CD4-positive, alpha-beta T cell treated with Interleukin-6 at 100 ng/mL for 8 hours (primary cell): Measurements from ENCODE around the gene ANP32B.
"Not testable (repeated sequence)": the region's sequence is repeated elsewhere in the genome, so short reads cannot be mapped to it uniquely, and the experiment has no call there.

ENCODE experiments used
- DNase-seq: peaks from one replicate; pipeline ENCODE4 v3.0.0-alpha.2; 2020; ENCODE audit warnings: mixed read lengths, low spot score

ANP32B gene

DNA sequence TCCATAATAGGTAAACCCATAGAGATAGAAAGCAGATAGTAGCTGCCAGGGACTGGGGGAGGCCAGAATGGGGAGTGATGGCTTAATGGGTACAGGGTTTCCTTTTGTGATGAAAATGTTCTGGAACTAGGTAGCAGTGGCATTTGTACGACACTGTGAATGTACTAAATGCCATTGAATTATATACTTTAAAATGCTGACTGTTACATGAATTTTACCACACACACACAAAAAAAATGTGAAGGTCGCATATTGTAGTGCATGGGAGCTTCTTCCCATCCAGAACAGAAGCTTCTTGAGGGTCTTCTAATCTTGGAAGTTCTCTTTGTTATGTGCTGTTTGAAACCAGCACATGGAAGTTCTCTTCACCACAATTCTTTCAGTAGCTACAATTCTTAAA lies 19.9 kb upstream of the ANP32B start:
- DNase-seq = no peak

DNA sequence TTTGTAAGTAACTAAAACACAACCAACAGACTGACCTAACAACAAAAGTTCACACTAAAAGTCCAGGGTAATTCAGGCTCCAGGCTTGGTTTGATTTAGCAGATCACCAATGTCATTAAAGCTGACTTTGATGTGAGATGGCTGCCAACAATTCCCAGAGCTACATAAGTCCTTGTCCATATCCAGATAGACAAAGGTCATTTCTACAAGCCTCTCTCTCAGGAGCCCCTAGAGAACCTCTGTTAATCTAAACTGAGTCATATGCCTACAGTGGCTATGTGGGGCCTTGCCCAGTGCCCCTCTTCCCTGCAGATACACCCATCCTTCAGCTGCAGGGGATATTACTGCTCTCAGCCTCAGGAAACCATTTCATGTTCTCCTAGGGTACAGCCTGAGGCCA lies 18.2 kb upstream of the ANP32B start:
- no peak for DNase-seq

DNA sequence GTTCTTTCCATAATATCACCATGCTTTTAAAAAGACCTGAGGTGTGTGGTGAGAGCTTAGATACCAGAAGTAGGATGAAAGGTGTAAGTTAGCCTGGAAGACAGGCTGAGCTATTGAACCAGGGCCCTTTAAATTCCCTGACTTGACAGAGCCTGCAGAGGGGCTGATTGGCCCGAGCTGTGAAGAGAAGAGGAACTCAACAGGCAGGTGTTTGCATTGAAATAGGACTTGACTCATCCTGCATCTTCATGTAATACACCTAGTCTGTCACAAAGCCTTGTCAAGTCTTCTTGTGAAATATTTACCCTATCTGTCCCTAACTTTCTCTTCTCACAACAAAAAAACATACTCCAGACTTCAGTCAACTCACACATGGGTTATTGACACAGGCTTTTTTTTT lies 16.6 kb upstream of the ANP32B start:
- no peak for DNase-seq

DNA sequence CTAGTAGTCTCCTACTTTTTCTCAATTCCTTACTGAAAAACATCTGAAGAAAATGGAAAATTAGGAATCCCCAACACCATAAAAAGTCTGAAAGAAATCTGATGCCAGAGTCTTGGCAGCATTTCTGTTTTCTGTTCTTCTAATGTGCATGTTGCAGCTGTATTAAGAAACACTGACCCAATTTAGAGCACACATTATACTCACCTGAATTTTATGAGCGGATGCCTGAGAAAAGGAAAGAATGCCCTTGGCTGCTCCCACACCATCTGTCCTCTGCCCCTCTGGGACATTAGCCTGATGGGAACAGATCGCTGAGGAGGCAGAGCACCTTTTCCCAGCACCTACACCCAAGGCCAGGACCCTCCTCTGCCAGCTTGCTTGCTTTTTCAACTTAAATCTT lies 14.1 kb upstream of the ANP32B start:
- no peak for DNase-seq

DNA sequence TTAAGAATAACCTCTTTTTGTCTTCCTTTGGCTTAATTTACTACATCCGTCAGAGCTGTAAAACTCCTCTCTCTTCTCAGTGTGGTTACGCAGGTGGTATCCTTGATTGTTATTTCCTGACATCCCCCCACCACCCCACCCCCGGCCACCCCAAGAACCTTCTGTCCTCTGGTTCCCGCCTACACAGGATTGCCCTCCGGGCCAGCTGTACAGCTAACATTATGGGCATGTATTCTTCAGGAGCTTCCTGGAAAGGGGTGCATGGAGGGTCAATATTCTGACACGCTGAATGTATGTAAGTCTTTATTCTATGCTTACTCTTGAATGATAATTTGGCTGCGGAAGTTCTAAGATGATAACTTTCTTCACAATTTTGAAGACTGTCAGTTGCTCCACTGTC lies 13.0 kb upstream of the ANP32B start:
- no peak for DNase-seq

DNA sequence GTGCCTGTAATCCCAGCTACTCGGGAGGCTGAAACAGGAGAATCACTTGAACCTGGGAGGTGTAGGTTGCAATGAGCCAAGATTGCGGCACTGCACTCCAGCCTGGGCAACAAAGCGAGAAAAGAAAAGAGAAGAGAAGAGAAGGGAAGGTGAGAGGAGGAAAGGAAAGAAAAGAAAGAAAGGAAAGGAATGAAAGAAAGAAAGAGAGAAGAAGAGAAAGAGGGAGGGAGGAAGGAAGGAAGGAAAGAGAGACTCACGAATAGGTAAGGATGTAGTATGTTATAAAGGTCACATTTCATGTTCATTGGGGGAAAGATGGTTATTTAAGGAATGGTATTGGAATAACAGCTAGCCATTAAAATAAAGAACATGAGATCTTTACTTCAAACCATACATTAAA lies 10.4 kb upstream of the ANP32B start:
- DNase-seq = no peak

DNA sequence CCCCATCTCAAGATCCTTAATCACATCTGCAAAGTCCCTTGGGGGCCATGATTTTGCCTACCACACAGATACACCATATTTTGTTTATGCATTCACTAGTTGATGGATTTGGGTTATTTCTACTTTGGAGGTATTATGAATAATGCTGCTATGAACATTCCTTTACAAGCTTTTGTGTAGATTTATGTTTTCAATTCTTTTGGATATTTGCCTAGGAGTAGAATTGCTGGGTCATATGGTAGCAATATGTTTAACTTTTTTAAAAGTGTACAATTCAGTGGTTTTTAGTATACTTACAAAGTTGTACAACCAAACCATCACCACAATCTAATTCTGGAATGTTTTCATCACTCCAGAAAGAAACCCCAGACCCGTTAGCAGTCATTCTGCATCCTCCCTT lies 7.8 kb upstream of the ANP32B start:
- DNase-seq = no peak

DNA sequence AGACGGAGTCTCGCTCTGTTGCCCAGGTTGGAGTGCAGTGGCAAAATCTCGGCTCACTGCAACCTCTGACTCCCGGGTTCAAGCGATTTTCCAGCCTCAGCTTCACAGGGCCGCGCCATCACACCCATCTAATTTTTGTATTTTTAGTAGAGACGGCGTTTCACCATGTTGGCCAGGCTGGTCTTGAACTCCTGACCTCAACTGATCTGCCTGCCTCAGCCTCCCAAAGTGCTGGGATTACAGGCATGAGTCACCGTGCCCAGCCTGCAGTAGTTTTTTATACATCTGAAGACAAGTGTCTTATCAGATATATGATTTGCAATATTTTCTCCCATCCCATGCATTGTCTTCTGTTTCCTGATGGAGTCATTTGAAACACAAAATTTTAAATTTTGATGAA lies 6.5 kb upstream of the ANP32B start:
- not testable (repeated sequence) for DNase-seq

DNA sequence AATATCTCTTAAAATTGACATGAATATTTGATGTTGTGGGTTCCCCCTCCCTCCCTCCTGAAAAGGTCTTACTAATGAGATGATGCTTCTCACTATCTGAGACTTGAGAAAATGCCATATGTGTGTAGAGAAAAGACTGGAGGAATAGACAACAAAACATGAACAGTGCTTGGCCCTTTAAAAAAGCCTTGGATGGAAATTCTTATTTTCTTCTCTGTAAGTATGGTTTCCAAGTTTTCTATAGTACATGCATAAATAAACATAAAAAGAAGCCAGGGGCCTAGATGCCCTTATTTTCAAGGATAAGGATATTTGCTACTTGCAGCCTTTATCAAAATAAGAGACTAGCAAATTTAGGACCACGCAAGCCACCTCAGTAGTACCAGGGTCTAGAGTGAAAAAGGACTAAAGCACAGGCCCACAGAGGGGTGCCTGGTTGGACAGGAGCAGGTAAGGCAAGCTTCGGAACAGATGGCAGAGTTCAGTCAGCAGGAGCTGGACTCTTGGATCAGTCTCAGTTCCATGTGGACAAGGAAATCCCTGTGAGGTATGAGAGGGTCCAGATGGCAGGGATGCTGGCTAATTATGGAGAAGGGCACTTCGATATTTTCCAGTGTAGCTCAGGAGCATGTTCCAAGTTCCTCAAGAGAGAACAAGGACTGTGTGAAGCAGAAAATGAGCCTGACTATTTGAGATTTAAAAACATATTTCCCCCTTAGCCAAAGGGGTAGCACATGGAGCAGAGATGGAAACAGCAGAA lies 4.6 kb upstream of the ANP32B start:
- DNase-seq = no peak

DNA sequence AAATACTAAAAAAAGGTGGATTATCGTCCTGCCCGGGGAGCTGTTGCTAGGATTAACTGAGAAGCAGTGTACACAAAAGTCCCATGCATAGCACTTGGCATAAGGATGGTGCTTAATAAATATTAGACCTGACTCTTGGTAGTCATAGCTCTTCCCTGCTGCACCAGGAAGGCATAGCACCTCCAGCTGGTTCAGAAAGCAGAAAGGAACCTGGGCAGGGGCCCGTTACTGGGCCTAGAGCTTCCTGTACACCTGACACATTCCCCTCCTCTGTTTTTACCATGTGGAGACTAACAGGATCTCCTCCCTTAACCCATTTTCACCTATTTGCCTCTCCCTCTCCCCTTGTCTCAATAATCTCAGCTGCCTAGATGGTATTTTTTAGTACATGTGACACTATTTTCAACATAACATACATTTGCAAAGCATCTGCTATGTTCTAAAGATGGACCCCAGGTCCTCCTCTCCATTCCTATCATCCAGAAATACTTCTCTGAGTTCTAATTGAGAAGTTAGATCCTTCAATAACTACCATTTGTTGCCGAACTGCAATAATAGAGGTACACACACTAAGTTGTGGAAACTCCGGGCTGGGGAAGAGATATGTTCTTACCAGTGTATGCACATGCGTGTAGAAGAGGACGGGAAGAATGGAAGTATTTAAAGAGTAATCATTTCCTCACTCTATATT lies 3.2 kb upstream of the ANP32B start:
- DNase-seq = peak; percentile 5

DNA sequence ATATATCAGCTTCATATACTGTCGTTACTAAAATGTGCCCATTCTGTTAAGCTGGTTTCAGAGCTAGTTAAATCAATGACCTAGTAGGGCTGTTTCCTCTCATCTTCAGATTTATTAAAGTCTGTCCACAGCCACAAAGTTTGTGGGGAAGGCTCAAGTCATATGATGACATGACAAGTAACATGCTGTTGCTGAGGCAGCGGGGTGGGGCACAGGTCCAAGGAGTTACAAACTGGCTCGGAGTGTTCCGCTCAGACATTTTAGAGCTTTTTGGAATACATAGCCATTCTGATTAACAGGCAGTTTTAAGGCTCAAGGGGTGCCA lies 2.7 kb upstream of the ANP32B start:
- no peak for DNase-seq

DNA sequence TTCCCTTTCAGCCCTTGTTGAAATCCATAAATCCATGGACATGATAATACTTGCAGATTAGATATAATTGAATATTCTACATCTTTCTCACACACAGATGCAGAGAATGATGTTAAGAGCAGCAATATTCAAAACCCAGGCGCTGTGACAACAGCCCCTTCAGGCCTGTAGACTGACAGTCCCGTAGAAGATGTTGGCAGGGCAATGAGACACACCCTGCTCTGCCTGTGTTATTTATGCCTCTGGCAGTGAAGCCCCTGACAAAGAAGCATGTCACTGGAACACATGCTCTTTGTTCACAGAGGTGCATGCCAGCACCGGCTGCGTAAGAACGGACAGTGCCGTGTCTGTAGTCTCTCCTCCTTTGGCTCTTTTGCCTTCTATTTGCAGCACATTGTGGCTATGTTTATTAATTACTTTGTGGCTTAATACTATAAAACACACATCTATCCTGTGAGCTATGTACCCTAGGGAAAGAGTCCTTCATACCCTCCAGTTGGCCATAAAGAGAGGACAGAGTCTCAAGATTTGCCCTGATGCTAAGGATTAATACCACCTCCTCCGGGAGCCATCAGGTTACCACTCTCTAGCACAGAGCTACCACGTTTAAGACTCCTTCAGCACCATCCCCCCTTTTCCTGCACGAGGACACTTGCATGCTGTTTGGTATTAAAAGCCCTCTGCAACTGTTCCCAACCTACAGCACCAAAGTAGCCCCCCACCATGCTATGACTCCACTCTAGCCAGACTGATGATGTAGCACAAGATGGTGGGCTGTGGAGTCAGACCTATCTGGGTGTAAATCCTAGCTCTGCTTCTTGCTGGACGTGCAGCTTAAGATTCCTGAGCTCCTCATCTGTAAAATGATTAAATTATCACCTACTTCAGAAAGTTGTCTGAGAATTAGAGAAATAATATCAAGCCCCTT lies 2.0 kb upstream of the ANP32B start:
- DNase-seq = no peak

DNA sequence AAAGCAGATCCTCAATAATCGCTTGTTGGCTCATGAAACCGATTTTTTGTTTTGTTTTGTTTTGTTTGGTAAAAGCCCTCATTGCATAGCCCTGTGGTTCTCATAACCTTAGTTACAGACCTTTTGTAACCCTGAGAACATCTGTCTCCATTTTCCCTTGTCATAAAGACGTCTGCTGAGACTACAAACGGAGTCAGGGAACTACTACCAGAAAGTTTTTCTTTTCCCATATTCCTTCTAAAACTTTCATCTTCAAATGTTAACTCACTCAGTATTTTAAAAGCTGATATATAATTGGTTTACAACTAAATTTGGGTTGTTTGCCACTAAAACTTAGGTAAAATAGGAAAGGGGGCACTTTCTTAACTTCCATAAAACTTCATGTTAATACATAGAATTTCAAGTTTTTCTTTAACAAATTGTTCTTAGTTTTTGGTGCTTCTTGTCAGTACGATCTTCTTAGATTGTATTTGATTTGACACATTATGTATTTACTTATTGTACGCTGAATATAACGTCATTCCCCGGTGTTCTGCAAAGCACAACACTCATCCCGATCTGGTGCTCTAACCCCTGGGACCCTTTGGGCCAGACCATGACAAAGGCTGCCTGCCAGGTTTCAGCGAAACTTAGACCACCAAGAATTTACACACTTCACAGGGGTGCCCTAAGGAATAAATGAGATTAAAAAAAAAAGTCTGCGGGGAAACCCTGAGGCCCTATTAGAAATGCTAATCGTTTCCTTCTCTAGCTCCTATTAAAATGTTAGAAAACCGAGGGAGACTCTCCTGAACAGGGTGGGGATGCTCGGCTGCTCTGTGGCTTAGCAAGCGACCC lies 1.1 kb upstream of the ANP32B start:
- no peak for DNase-seq

DNA sequence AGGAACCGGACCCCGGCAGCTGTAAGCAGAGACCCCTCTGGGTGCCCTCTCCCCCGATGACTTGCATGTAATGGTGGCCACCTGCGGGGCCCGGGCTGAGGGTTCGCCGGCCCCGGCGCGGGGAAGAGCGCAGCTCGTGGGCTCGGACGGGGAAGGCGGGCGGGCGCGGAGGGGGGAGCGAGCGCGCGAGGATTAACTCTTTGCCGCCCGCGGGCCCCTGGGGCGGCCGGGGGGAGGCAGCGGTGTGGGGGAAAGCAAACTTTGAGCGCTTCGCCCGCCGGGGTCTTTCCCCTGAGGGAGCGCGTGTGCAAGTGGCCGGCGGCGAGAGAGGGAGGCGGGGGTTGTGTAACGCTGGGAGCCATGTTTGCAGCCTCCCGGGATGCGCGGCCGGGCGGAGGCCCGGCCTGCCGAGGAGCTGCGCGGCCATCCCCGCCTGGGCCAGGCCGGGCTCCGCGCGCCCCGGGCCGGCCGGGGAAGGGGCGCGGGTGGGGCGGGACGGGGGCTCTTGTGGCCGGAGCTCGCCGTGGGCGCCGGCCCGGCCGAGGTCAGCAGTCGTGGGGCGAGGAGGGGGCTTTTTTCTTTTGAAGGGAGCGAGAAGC lies 547 bp downstream of the ANP32B start:
- peak; percentile 48 for DNase-seq

DNA sequence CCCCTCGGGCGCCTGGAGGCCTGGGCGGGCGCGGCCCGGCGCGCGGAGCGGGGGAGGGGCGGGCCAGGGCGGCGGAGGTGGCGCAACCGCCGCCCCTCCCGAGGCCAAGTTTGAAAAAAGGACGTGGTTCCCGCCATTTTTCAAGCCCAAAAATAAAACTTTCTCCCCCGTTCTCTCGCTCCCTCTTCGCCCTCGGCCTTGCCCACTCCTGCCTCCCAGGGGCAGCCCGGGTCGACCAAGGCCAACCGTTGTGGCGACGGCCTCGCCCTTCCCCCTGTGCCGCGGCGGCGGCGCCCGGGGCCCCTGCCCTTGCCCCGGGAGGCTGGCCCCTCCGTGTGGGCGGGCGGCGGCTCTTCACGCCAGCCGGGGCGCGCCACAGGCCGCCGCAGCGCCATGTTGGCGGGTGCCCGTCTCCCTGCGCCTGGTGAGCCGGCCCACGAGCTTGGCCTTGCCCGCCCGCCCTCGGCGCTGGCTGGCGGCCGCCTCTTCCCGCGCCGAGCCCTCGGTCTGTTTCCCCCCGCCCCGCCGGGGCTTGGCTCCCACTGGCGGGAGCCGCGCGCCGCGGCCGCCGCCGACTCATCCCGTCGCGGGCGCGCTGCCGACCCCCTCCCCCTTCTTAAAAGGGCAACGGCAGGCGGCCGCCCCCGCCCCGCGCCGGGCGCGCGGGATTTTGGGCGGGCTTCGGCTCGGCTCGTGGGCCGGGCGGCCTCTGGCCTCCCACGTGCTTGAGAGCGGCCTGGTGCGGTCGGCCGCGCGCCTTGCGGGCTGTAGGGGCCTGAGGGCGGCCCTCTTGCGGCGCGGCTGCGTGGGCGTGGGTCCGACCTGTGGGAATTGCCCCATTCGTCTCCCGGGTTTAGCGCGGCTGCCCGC lies 1.3 kb downstream of the ANP32B start:
- DNase-seq = peak; percentile 64

DNA sequence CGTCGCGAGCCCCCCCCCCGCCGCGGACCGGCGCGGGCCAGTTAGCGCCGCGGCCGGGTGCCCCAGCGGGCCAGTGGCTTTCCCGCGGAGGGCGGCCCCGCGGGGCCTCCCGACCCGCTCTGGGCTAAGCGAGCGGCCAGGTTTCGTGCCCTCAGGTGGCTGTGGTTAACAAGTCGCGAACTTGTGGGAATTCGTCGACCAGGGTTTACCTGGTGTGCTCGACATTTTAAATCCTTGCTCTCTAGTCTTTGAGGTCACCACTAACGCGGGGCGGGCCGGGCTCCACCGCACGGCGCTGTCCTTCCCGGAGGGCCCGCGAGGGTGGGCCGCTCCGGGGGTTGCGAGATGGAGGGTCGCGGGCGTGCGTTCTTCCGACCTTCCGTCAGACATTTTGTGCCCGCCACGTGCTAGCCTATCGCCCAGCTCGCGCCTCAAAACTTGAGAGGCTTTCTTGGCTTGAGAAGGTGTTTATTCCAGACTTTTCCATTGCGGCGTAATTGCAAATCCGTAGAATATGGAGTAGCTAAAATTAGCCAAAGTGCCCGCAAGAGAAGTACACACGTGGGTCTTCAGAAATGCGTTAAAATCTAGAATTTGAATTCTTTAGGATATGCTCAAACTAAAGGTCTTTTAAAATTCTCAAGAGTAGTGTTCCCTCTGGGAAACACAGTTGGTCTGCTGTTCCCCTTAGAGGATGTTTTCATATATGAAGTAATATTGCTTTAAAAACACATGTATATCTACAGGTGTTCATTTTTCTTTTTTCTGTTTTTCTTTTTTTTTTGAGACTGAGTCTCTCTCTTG lies 2.1 kb downstream of the ANP32B start:
- DNase-seq = peak; percentile 35

DNA sequence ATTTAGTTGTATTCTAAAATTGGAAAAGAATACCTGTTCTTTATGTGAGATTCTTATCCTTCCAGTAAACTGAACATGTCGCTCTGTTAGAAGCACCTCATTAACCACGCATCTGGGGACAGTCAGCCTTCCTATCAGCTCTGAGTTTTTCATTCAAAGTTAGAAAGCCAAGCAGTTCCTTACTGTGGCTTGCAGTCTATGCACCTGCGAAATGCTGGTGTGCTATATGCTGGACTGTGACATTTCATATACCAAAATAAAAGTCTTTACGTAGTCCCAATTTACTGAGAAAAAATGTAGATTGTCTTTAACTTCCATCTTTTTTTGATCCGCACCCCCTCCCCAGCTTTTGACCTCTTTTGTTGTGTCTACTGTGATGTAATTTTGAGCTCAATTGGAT lies 4.3 kb downstream of the ANP32B start:
- DNase-seq = no peak

DNA sequence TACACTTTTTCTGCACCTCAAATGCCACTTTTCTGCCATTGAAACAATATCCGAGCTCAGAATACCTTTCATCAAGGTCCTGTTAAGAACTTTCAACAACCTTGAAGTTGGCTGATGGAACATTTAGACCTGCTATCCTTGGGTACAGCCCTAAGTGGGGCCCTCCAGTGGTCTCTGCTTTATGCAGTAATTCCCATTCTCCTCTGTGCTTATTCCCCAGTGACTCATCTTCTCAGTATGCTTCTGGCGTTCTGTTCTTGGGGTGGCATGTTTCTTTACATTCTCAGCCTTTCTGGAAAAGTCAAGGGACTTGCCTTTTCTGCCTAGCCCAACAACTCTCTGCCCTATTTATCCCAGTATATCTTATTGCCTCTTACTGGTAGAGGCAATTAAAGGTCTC lies 7.1 kb downstream of the ANP32B start:
- no peak for DNase-seq

DNA sequence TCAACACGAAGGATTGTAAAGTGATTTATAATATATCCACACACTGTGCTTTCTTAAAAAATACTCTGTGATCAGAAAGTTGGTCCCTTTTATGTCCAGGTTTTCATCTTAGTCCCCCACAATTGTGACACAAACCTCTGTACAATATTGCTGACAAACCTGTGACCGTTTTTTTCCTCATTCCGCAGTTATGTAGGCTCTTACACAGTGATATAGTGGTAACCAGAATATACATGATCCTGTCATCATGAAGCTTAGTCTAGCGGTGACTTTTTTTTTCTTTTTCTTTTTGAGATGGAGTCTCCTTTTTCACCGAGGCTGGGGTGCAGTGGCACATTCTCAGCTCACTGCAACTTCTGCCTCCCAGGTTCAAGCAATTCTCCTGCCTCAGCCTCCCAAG lies 8.7 kb downstream of the ANP32B start:
- no peak for DNase-seq

DNA sequence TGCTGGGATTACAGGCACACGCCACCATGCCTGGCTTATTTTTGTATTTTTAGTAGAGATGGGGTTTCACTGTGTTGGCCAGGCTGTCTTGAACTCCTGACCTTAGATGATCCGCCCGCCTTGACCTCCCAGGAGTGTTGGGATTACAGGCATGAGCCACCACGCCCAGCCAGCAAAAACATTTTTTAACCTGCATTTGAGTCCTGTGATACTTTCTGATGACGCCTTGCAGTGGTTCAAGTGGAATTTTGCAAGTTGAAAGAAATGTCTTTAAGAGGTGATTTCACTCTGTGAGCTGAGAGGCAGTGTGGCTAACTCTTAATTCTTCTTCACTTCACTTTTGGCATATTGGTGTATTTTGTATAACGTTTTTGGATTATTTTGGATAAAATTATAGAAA lies 9.1 kb downstream of the ANP32B start:
- no peak for DNase-seq
